HL-60 (cell line): ENCODE data around the gene FTH1.

Experiments used
- DNase-seq, 2 experiments: peaks; one replicate each; pipeline ENCODE4 v3.0.0-alpha.2; 2010 to 2020; ENCODE audit warnings: low read depth in 1 of 2, low spot score in 1 of 2
- H3K27ac ChIP-seq: fragments of 250-450 bp; sonication (Bioruptor Pico); replicated peaks from 2 replicates; pipeline ENCODE4 v1.5.1; 2020; ENCODE audit warnings: mild to moderate bottlenecking, moderate library complexity
- H3K27me3 ChIP-seq: fragments of 250-450 bp; sonication (Bioruptor Pico); 2 replicates; pipeline ENCODE4 v1.5.1; 2021; ENCODE audit warnings: mild to moderate bottlenecking, moderate library complexity; ENCODE audit not compliant: insufficient read depth, poor library complexity, severe bottlenecking
- H3K4me3 ChIP-seq: replicated peaks from 2 replicates; pipeline ENCODE4 v1.5.1; 2011; ENCODE audit warnings: mild to moderate bottlenecking, control low read depth, low read length; ENCODE audit not compliant: insufficient read depth
- GABPA ChIP-seq: IDR thresholded peaks from 2 replicates; pipeline ENCODE4 v1.6.1; 2012; ENCODE audit warnings: low read depth
- POLR2AphosphoS5 ChIP-seq: IDR thresholded peaks from 2 replicates; pipeline ENCODE4 v1.6.1; 2012; ENCODE audit warnings: low read depth
- SPI1 ChIP-seq: IDR thresholded peaks from 2 replicates; pipeline ENCODE4 v1.6.1; 2012; ENCODE audit warnings: low read depth, mild to moderate bottlenecking, borderline replicate concordance
- TF ChIP-seq, protein P1 (sequence below): IDR thresholded peaks from 2 replicates; pipeline ENCODE4 v1.6.1; 2012; ENCODE audit warnings: low read depth; ENCODE audit not compliant: insufficient replicate concordance
- TF ChIP-seq, protein P2 (sequence below): IDR thresholded peaks from one replicate; pipeline ENCODE4 v1.5.1; 2011; ENCODE audit warnings: low read length, control low read depth, inconsistent platforms; ENCODE audit not compliant: insufficient read depth

FTH1 gene

DNA sequence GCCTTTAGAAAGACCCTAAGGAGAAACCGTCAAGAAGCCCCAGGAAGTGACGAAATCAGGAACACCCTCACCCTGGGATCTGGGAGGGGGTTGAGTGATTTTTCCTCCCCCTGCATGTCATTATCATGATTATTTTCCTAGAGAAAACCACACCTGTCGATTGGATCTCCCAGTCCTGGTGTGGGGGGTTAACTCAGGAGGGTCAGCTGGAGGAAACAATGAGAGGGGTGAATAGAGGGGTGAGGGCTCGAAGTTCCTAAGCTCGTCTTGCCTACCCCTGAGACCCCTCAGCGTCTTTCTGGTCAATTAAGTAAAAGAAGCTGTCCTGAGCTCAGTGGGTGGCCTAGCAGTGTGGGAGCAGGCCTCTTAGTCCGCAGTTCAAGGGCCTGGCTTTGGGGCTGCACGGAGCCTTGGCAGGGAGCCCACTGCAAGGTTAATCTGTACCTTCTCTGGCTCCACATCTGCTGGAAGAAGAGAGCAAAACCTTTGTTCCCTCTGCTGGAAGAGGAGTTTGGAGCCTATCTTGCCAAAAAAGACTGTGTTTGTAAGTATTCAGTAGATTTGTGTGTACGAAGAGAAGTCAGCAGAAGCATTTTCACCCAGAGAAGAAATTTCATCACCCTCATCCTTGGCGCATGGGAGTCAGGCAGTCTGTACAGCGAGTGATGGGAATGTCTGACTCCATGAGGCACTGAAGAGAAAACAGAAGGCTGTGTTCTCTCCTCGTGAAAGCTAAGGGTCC, 34.2 kb upstream of the FTH1 start:
- H3K27me3 ChIP-seq, result no peaks in the 10 kb centered on the region
- H3K4me3 ChIP-seq, result no peak overlapping the region
- DNase-seq, result no peak
- TF ChIP-seq, protein P1, sequence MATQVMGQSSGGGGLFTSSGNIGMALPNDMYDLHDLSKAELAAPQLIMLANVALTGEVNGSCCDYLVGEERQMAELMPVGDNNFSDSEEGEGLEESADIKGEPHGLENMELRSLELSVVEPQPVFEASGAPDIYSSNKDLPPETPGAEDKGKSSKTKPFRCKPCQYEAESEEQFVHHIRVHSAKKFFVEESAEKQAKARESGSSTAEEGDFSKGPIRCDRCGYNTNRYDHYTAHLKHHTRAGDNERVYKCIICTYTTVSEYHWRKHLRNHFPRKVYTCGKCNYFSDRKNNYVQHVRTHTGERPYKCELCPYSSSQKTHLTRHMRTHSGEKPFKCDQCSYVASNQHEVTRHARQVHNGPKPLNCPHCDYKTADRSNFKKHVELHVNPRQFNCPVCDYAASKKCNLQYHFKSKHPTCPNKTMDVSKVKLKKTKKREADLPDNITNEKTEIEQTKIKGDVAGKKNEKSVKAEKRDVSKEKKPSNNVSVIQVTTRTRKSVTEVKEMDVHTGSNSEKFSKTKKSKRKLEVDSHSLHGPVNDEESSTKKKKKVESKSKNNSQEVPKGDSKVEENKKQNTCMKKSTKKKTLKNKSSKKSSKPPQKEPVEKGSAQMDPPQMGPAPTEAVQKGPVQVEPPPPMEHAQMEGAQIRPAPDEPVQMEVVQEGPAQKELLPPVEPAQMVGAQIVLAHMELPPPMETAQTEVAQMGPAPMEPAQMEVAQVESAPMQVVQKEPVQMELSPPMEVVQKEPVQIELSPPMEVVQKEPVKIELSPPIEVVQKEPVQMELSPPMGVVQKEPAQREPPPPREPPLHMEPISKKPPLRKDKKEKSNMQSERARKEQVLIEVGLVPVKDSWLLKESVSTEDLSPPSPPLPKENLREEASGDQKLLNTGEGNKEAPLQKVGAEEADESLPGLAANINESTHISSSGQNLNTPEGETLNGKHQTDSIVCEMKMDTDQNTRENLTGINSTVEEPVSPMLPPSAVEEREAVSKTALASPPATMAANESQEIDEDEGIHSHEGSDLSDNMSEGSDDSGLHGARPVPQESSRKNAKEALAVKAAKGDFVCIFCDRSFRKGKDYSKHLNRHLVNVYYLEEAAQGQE, result no peak
- TF ChIP-seq, protein P2, sequence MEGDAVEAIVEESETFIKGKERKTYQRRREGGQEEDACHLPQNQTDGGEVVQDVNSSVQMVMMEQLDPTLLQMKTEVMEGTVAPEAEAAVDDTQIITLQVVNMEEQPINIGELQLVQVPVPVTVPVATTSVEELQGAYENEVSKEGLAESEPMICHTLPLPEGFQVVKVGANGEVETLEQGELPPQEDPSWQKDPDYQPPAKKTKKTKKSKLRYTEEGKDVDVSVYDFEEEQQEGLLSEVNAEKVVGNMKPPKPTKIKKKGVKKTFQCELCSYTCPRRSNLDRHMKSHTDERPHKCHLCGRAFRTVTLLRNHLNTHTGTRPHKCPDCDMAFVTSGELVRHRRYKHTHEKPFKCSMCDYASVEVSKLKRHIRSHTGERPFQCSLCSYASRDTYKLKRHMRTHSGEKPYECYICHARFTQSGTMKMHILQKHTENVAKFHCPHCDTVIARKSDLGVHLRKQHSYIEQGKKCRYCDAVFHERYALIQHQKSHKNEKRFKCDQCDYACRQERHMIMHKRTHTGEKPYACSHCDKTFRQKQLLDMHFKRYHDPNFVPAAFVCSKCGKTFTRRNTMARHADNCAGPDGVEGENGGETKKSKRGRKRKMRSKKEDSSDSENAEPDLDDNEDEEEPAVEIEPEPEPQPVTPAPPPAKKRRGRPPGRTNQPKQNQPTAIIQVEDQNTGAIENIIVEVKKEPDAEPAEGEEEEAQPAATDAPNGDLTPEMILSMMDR, result no peak
- TF ChIP-seq POLR2AphosphoS5 (no peak), SPI1 (no peak), GABPA (no peak)
- no peak overlapping the region for H3K27ac ChIP-seq

DNA sequence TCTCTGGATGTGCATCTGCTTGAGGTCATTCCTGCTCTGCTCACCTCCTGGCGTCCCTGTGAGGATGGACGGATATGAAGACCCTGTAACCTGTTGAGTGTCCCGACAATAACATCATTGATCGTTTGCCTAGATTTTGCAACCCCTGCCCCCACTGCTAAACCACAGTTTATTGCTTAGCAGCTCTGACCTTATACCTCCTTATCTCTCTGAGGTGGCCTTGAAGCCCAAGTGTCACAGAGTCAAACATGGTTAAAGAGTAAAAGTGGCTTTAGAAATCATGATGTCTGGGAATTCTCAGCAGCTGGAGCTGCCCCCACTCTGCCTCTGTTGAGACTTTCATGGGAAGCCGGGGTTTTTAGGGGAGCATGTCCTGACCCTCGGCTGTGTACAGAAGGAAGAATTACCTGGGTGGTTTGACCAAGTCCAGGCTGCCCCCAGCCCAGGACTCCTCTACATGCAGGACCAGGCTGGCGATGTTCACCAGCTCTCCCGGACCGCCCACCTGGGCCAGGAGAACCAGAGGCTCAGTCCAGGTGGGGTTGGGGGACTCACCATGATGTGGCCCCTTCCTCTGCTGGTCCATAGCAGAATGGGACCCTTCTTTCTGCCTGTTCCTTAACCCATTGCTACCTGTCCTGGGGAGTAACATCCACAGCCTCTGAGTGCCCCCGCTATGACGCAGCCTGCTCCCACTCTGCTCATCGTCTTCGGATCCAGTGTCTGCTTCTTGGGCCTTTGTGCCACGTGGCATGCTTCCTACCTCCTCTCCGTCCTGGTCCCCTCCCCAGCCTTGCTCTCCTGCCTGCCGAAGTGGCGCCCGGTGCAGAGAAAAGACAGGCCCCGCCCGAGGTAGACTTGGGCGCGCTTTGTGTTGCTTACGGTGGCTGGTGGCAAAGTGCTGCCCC, 33.4 kb upstream of the FTH1 start:
- Histone ChIP-seq H3K27ac (no peak overlapping the region), H3K4me3 (no peak overlapping the region), H3K27me3 (no peaks in the 10 kb centered on the region)
- TF ChIP-seq SPI1, result no peak
- TF ChIP-seq POLR2AphosphoS5, result no peak
- no peak for TF ChIP-seq GABPA
- TF ChIP-seq, protein P2, result no peak
- TF ChIP-seq, protein P1, result no peak
- DNase-seq, result no peak

DNA sequence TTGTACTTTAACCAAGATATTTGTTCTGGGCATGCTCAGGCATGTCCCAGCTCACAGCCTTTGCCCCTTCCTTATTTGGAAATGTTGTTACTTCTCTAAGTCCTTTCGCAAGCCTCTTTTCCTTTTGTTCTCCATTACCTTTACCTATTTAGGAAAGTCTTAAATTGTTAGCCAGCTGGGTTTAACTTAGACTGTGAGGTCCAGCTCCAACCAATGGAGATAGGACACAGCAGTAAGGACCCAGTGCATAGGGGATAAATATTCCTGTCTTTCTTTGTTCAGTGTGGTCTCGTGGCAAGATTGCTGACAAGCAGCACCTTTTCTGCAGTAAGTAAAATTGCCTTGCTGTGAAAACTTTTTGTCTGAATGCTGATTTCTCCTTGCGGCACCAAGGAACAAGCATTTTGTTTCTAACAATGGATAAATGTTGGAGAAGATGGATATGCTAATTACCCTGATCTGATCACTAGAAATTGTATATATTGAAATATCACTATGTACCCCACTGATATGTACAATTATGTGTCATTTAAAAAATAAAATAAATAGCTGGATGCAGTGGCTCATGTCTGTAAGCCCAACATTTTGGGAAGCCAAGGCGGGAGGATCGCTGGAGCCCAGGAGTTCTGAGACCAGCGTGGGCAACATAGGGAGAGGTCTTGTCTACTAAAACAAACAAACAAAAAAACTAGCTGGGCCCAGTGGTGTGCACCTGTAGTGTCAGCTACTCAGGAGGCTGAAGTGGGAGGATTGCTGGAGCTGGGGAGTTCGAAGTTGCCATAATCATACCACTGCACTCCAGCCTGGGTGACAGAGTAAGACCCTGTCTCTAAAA, 31.9 kb upstream of the FTH1 start:
- H3K27ac ChIP-seq, result no peak overlapping the region
- H3K27me3 ChIP-seq, result no peaks in the 10 kb centered on the region
- no peak for TF ChIP-seq SPI1
- TF ChIP-seq, protein P1, result no peak
- peak in 1 of 2 experiments; percentile 5 for DNase-seq
- no peak overlapping the region for H3K4me3 ChIP-seq
